Kidney (tissue), 14 donors: ENCODE measurements around the gene PRR35. TPM values are rescaled to one million over a fixed set of nuclear protein-coding genes. Genes with fewer than 3 reads are reported as not detected.

ENCODE experiments used
- DNase-seq, 5 donors: peaks; one replicate each; pipeline ENCODE4 v3.0.0-alpha.2; 2013 to 2020
- FAIRE-seq: peaks from 2 replicates; lab custom pipeline; 2012; peaks lifted over from hg19 to GRCh38; lab: Jason Lieb, UNC
- H3K27ac ChIP-seq, 2 donors: one replicate each; pipeline ENCODE4 v1.7.0; 2013; ENCODE audit warnings: low read depth in 2 of 2, low read length in 2 of 2, inconsistent platforms in 1 of 2
- H3K27me3 ChIP-seq: one replicate; pipeline ENCODE4 v1.7.1; 2013; ENCODE audit warnings: low read length, inconsistent platforms; ENCODE audit not compliant: control insufficient read depth, insufficient read depth
- H3K36me3 ChIP-seq, 3 donors: one replicate each; pipeline versions ENCODE4 v1.7.0 to v1.7.1; 2013; ENCODE audit warnings: low read length in 3 of 3, control low read depth in 1 of 3, inconsistent platforms in 1 of 3; ENCODE audit not compliant: insufficient read depth in 3 of 3, control insufficient read depth in 2 of 3
- H3K4me1 ChIP-seq, 3 donors: one replicate each; pipeline versions ENCODE4 v1.7.0 to v1.7.1; 2013; ENCODE audit warnings: low read length in 3 of 3, inconsistent platforms in 1 of 3, low read depth in 1 of 3; ENCODE audit not compliant: control insufficient read depth in 2 of 3, insufficient read depth in 2 of 3
- H3K4me3 ChIP-seq, 3 donors: one replicate each; pipeline versions ENCODE4 v1.7.0 to v1.8.1; 2013; ENCODE audit warnings: low read length in 3 of 3, control low read depth in 1 of 3, inconsistent platforms in 1 of 3
- H3K9ac ChIP-seq, 3 donors: one replicate each; pipeline versions ENCODE4 v1.7.0 to v1.7.1; 2013; ENCODE audit warnings: low read length in 3 of 3, control low read depth in 1 of 3, inconsistent platforms in 1 of 3
- H3K9me3 ChIP-seq, 3 donors: one replicate each; pipeline versions ENCODE4 v1.7.0 to v1.7.1; 2013; ENCODE audit warnings: low read length in 3 of 3, control low read depth in 1 of 3, inconsistent platforms in 1 of 3; ENCODE audit not compliant: control insufficient read depth in 2 of 3, insufficient read depth in 1 of 3
- intact Hi-C: fragments of 100-400 bp; cut with DNase I; formaldehyde crosslinking; loops from one replicate; pipeline ENCODE4 v1.11.1; 2022
- polyA plus RNA-seq: library from polyadenylated mRNA; stranded (reverse); fragments of 350-450 nt; fragmentation: Illumina TruSeq; extraction: RNeasy Lipid Tissue Mini Kit (QIAGEN cat#74804); gene quantifications from one replicate; pipeline ENCODE4 v1.2.3, GENCODE V29; 2014; ENCODE audit warnings: low read depth, low replicate concordance; ENCODE audit not compliant: insufficient read depth
- total RNA-seq: library from RNA; stranded (reverse); fragmentation: NEBNext Ultra II Directional; extraction: Animal tissue kit (Norgen Biotek cat#: 25700); gene quantifications from one replicate; pipeline ENCODE4 v1.2.1, GENCODE V29; 2021
- TF ChIP-seq, protein P1 (sequence below): IDR thresholded peaks from 3 replicates; pipeline ENCODE4 v1.5.1; 2012; ENCODE audit warnings: mild to moderate bottlenecking, moderate library complexity, borderline replicate concordance; ENCODE audit not compliant: insufficient read depth; ENCODE audit errors: extremely low read depth
- donor health status: control.
- donor health status: control.
- donor health status: control.
- donor health status: control.
- donor health status: control.
- donor health status: DM: yes; HTN: yes; CAD: no.
- donor health status: Normal renal cell carcinoma (clear cell type).

PRR35 gene
- total and polyA plus RNA-seq, 2 donors from 2014 or later, result 1.8 to 24.4 TPM

DNA sequence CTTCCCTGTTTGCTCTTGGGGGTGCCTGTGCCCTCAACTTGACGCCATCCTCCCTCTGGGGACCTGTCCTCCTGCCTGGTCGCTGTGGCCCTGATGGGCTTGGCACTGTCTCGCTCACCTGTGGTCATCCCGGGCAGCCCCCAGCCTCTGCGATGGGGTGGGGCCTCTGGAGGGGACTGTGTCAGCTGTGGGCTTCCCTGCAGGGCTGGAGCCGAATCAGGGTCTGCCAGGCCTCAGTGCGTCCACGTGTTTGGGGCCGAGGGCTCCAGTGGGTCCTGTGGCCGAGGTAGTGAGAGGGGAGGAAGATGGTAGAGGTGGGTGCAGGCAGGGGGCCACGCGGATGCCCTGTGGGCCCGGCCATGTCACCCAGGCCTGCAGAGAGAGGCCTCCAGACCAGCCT lies 17.6 kb downstream of the PRR35 start:
- Histone ChIP-seq H3K36me3 (peaks cover 0 to 9% (median 4%) of the 10 kb centered on the region in 3 donors), H3K4me3 (no peak overlapping the region), H3K9ac (no peak overlapping the region), H3K4me1 (no peaks in the 10 kb centered on the region), H3K9me3 (no peaks in the 10 kb centered on the region), H3K27ac (no peak overlapping the region), H3K27me3 (no peaks in the 10 kb centered on the region)
- intact Hi-C loops, result no loop called here
- DNase-seq (no peak), FAIRE-seq (no peak)
- TF ChIP-seq, protein P1, sequence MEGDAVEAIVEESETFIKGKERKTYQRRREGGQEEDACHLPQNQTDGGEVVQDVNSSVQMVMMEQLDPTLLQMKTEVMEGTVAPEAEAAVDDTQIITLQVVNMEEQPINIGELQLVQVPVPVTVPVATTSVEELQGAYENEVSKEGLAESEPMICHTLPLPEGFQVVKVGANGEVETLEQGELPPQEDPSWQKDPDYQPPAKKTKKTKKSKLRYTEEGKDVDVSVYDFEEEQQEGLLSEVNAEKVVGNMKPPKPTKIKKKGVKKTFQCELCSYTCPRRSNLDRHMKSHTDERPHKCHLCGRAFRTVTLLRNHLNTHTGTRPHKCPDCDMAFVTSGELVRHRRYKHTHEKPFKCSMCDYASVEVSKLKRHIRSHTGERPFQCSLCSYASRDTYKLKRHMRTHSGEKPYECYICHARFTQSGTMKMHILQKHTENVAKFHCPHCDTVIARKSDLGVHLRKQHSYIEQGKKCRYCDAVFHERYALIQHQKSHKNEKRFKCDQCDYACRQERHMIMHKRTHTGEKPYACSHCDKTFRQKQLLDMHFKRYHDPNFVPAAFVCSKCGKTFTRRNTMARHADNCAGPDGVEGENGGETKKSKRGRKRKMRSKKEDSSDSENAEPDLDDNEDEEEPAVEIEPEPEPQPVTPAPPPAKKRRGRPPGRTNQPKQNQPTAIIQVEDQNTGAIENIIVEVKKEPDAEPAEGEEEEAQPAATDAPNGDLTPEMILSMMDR, result no peak

DNA sequence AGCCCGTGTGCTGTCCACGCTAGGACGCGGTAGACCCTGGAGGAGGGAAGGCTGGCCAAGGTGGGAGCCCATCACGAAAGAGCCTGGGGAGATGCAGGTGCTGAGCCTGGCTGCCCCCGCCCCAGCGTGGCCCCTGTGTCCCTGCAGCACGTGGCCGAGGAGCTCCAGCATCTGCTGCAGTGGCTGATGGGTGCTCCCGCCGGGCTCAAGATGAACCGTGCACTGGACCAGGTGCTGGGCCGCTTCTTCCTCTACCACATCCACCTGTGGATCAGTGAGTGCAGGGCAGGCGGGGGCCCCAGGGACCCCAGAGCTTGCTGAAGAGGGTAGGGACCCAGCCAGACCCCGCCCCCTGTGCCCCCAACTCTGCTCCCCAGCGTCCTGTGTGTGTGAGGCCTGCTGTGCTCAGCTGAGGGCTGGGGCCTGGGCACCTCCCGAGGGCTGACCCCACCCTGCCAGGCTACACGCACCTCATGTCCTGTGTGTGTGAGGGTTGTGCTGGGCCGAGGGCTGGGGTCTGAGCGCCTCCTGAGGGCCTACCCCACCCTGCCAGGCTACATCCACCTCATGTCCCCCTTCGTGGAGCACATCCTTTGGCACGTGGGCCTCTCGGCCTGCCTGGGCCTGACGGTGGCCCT lies 18.2 kb downstream of the PRR35 start:
- Histone ChIP-seq H3K36me3 (peaks cover 0 to 9% (median 4%) of the 10 kb centered on the region in 3 donors), H3K27me3 (no peaks in the 10 kb centered on the region), H3K9ac (no peak overlapping the region), H3K9me3 (no peaks in the 10 kb centered on the region), H3K4me3 (no peak overlapping the region), H3K4me1 (no peaks in the 10 kb centered on the region), H3K27ac (no peak overlapping the region)
- TF ChIP-seq, protein P1, result no peak
- FAIRE-seq (no peak), DNase-seq (no peak)
- intact Hi-C loops, result no loop called here

DNA sequence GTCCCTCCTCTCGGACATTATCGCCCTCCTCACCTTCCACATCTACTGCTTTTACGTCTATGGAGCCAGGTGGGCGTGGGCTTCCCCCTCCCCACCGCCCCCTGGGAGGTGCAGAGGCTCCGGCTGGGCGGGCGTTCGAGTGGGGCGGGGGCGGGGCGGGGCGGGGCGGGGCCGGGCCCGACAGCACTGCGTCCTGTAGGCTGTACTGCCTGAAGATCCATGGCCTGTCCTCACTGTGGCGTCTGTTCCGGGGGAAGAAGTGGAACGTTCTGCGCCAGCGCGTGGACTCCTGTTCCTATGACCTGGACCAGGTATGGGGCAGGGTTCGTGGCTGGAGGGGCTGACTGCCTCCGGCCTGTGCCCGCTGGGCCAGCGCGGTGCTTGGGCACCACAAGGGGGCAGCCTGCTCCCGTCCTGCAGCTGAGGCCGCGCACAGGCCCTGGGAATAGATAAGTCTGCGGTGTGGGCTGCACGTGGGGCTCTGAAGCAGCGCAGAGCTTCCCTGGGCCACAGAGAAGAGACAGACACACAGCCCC lies 18.7 kb downstream of the PRR35 start:
- TF ChIP-seq, protein P1, result peak; percentile 80
- H3K4me3 ChIP-seq, result no peak overlapping the region
- no peak overlapping the region for H3K9ac ChIP-seq
- no peaks in the 10 kb centered on the region for H3K9me3 ChIP-seq
- no peak overlapping the region for H3K27ac ChIP-seq
- no peaks in the 10 kb centered on the region for H3K4me1 ChIP-seq
- intact Hi-C loops, result no loop called here
- no peaks in the 10 kb centered on the region for H3K27me3 ChIP-seq
- H3K36me3 ChIP-seq, result peaks cover 0 to 9% (median 4%) of the 10 kb centered on the region in 3 donors
- no peak for FAIRE-seq
- DNase-seq, result peak; percentile 55 to 90 (median 76)
